ENCODE results near the gene ELL2.

Gene ELL2

GRCh38 chr5:95892784-95893354, 68.8 kb downstream of the ELL2 start:
- Histone ChIP-seq H3K4me3 (ENCODE audit: low read length in 2 of 2) (no peak overlapping the region), H3K18ac (ENCODE audit: low read length) (no peak overlapping the region), H3K9me3 (replicated peaks in 1 of 2; ENCODE audit: control insufficient read depth in 2 of 2, insufficient read depth in 1 of 2, low read depth in 1 of 2, low read length in 2 of 2) (no peaks in the 10 kb centered on the region), H3K9ac (ENCODE audit: low read depth, low read length, poor library complexity) (no peak overlapping the region), H4K8ac (ENCODE audit: low read depth, low read length) (no peak overlapping the region), H2BK15ac (ENCODE audit: low read length) (no peak overlapping the region), H3K4ac (ENCODE audit: low read length) (no peak overlapping the region), H2BK12ac (ENCODE audit: low read length) (no peak overlapping the region), H3K23ac (ENCODE audit: low read depth, low read length, poor library complexity) (no peak overlapping the region), H3K27me3 (ENCODE audit: control insufficient read depth in 3 of 3, insufficient read depth in 3 of 3, low read depth in 1 of 3, low read length in 3 of 3) (no peaks in the 10 kb centered on the region), H2AFZ (ENCODE audit: low read length) (no peak overlapping the region), H3K79me1 (ENCODE audit: low read depth, low read length) (no peaks in the 10 kb centered on the region), H3K14ac (ENCODE audit: low read length) (no peak overlapping the region), H2AK5ac (ENCODE audit: low read depth, low read length) (no peak overlapping the region), H2BK120ac (ENCODE audit: low read depth, low read length) (no peak overlapping the region), H4K91ac (ENCODE audit: low read depth, low read length, poor library complexity) (no peak overlapping the region), H3K4me1 (ENCODE audit: control insufficient read depth in 2 of 2, insufficient read depth in 1 of 2, low read depth in 1 of 2, low read length in 2 of 2) (peaks cover 12 to 26% of the 10 kb centered on the region in 2 donors), H3K36me3 (replicated peaks in 1 of 2; ENCODE audit: control insufficient read depth in 2 of 2, insufficient read depth in 2 of 2, low read length in 2 of 2) (peaks cover 0 to 2% of the 10 kb centered on the region in 2 donors), H3K27ac (replicated peaks; ENCODE audit: low read length) (no peak overlapping the region), H2BK5ac (ENCODE audit: low read length) (no peak overlapping the region), H3K4me2 (ENCODE audit: insufficient read depth, low read length, poor library complexity, severe bottlenecking) (no peak overlapping the region)
- no CpG with 5 or more reads among the region's 5 CpGs for WGBS, 2 donors (ENCODE audit: extremely low coverage in 2 of 2, insufficient read length in 2 of 2, insufficient replicate concordance in 1 of 2)
- DNase-seq (ENCODE audit: low spot score) = no peak

- Histone ChIP-seq H3K18ac (ENCODE audit: low read length) (no peak overlapping the region), H3K27me3 (ENCODE audit: control insufficient read depth in 3 of 3, insufficient read depth in 3 of 3, low read depth in 1 of 3, low read length in 3 of 3) (no peaks in the 10 kb centered on the region), H2AFZ (ENCODE audit: low read length) (no peak overlapping the region), H3K79me1 (ENCODE audit: low read depth, low read length) (no peaks in the 10 kb centered on the region), H2BK15ac (ENCODE audit: low read length) (no peak overlapping the region), H3K27ac (replicated peaks; ENCODE audit: low read length) (no peak overlapping the region), H4K91ac (ENCODE audit: low read depth, low read length, poor library complexity) (no peak overlapping the region), H3K9me3 (replicated peaks in 1 of 2; ENCODE audit: control insufficient read depth in 2 of 2, insufficient read depth in 1 of 2, low read depth in 1 of 2, low read length in 2 of 2) (no peaks in the 10 kb centered on the region), H3K4ac (ENCODE audit: low read length) (no peak overlapping the region), H3K9ac (ENCODE audit: low read depth, low read length, poor library complexity) (no peak overlapping the region), H2BK120ac (ENCODE audit: low read depth, low read length) (no peak overlapping the region), H2BK12ac (ENCODE audit: low read length) (no peak overlapping the region), H3K4me3 (ENCODE audit: low read length in 2 of 2) (no peak overlapping the region), H2AK5ac (ENCODE audit: low read depth, low read length) (no peak overlapping the region), H3K4me1 (ENCODE audit: control insufficient read depth in 2 of 2, insufficient read depth in 1 of 2, low read depth in 1 of 2, low read length in 2 of 2) (peaks cover 10 to 22% of the 10 kb centered on the region in 2 donors), H2BK5ac (ENCODE audit: low read length) (no peak overlapping the region), H3K23ac (ENCODE audit: low read depth, low read length, poor library complexity) (no peak overlapping the region), H4K8ac (ENCODE audit: low read depth, low read length) (no peak overlapping the region), H3K14ac (ENCODE audit: low read length) (no peak overlapping the region), H3K4me2 (ENCODE audit: insufficient read depth, low read length, poor library complexity, severe bottlenecking) (no peak overlapping the region), H3K36me3 (replicated peaks in 1 of 2; ENCODE audit: control insufficient read depth in 2 of 2, insufficient read depth in 2 of 2, low read length in 2 of 2) (peaks cover 0 to 2% of the 10 kb centered on the region in 2 donors)
- DNase-seq (ENCODE audit: low spot score) = no peak
- no CpG with 5 or more reads among the region's 2 CpGs for WGBS, 2 donors (ENCODE audit: extremely low coverage in 2 of 2, insufficient read length in 2 of 2, insufficient replicate concordance in 1 of 2)
These were observed 70.2 kb downstream of the ELL2 start for GRCh38 chr5:95891499-95891898.

DNA sequence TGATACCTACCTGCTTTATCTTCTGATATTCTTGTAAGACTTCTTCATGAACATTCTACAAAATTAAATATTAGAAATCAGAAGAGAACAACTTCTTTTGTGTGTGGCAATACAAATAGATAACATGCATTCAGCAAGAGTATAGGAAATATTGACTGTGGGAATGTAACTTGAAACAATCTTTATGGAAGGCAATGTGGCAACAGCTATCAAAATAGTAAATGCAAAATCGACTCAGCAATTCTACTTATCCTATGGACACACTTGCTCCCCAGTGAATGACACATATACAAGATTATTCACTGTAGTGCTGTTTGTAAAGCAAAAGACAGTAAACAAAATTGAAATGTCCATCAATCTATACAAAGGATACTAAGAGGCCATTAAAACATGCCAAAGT, 72.6 kb downstream of the ELL2 start:
- Histone ChIP-seq H3K14ac (ENCODE audit: low read length) (no peak overlapping the region), H3K36me3 (replicated peaks in 1 of 2; ENCODE audit: control insufficient read depth in 2 of 2, insufficient read depth in 2 of 2, low read length in 2 of 2) (peaks cover 0 to 2% of the 10 kb centered on the region in 2 donors), H3K79me1 (ENCODE audit: low read depth, low read length) (no peaks in the 10 kb centered on the region), H3K4me2 (ENCODE audit: insufficient read depth, low read length, poor library complexity, severe bottlenecking) (no peak overlapping the region), H3K18ac (ENCODE audit: low read length) (no peak overlapping the region), H3K4ac (ENCODE audit: low read length) (no peak overlapping the region), H2AK5ac (ENCODE audit: low read depth, low read length) (no peak overlapping the region), H3K9ac (ENCODE audit: low read depth, low read length, poor library complexity) (no peak overlapping the region), H3K4me3 (ENCODE audit: low read length in 2 of 2) (no peak overlapping the region), H2BK5ac (ENCODE audit: low read length) (no peak overlapping the region), H3K27me3 (ENCODE audit: control insufficient read depth in 3 of 3, insufficient read depth in 3 of 3, low read depth in 1 of 3, low read length in 3 of 3) (no peaks in the 10 kb centered on the region), H4K8ac (ENCODE audit: low read depth, low read length) (no peak overlapping the region), H3K9me3 (replicated peaks in 1 of 2; ENCODE audit: control insufficient read depth in 2 of 2, insufficient read depth in 1 of 2, low read depth in 1 of 2, low read length in 2 of 2) (no peaks in the 10 kb centered on the region), H3K4me1 (ENCODE audit: control insufficient read depth in 2 of 2, insufficient read depth in 1 of 2, low read depth in 1 of 2, low read length in 2 of 2) (peaks cover 0 to 3% of the 10 kb centered on the region in 2 donors), H2AFZ (ENCODE audit: low read length) (no peak overlapping the region), H3K23ac (ENCODE audit: low read depth, low read length, poor library complexity) (no peak overlapping the region), H2BK15ac (ENCODE audit: low read length) (no peak overlapping the region), H2BK12ac (ENCODE audit: low read length) (no peak overlapping the region), H2BK120ac (ENCODE audit: low read depth, low read length) (no peak overlapping the region), H4K91ac (ENCODE audit: low read depth, low read length, poor library complexity) (no peak overlapping the region), H3K27ac (replicated peaks; ENCODE audit: low read length) (no peak overlapping the region)
- WGBS, 2 donors (ENCODE audit: extremely low coverage in 2 of 2, insufficient read length in 2 of 2, insufficient replicate concordance in 1 of 2) = no CpG with 5 or more reads among the region's 1 CpG
- DNase-seq (ENCODE audit: low spot score) = no peak

DNA sequence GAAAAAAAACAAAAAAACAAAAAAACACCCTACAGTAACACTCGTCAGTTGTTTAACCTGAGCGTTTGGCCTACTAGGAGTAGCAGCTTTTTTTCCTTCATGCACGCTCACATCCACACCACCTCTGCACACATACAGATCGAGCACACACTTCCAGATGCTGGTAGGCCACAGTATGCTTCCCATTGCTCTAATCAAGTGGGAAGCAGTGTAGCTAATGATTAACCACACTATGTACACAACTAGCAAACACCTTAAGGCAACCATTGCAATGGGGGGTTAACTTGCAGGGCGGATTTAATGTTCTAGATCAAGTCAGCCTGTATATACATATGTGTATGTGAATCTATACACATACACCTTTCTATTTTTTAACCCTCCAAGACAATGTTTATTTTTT, 73.7 kb downstream of the ELL2 start:
- H3K27me3 ChIP-seq (ENCODE audit: control insufficient read depth in 3 of 3, insufficient read depth in 3 of 3, low read depth in 1 of 3, low read length in 3 of 3) = no peaks in the 10 kb centered on the region
- no peak overlapping the region for H3K4me2 ChIP-seq (ENCODE audit: insufficient read depth, low read length, poor library complexity, severe bottlenecking)
- H4K8ac ChIP-seq (ENCODE audit: low read depth, low read length) = no peak overlapping the region
- no peak overlapping the region for H2BK12ac ChIP-seq (ENCODE audit: low read length)
- no peak overlapping the region for H3K23ac ChIP-seq (ENCODE audit: low read depth, low read length, poor library complexity)
- H3K4me1 ChIP-seq (ENCODE audit: control insufficient read depth in 2 of 2, insufficient read depth in 1 of 2, low read depth in 1 of 2, low read length in 2 of 2) = peaks cover 0 to 3% of the 10 kb centered on the region in 2 donors
- no CpG with 5 or more reads among the region's 5 CpGs for WGBS, 2 donors (ENCODE audit: extremely low coverage in 2 of 2, insufficient read length in 2 of 2, insufficient replicate concordance in 1 of 2)
- H3K27ac ChIP-seq (replicated peaks; ENCODE audit: low read length) = no peak overlapping the region
- H2BK5ac ChIP-seq (ENCODE audit: low read length) = no peak overlapping the region
- no peak overlapping the region for H2BK15ac ChIP-seq (ENCODE audit: low read length)
- no peak overlapping the region for H4K91ac ChIP-seq (ENCODE audit: low read depth, low read length, poor library complexity)
- DNase-seq (ENCODE audit: low spot score) = no peak
- H3K18ac ChIP-seq (ENCODE audit: low read length) = no peak overlapping the region
- H2AK5ac ChIP-seq (ENCODE audit: low read depth, low read length) = no peak overlapping the region
- H3K4ac ChIP-seq (ENCODE audit: low read length) = no peak overlapping the region
- H3K36me3 ChIP-seq (replicated peaks in 1 of 2; ENCODE audit: control insufficient read depth in 2 of 2, insufficient read depth in 2 of 2, low read length in 2 of 2) = peaks cover 0 to 2% of the 10 kb centered on the region in 2 donors
- H2BK120ac ChIP-seq (ENCODE audit: low read depth, low read length) = no peak overlapping the region
- no peak overlapping the region for H2AFZ ChIP-seq (ENCODE audit: low read length)
- no peak overlapping the region for H3K9ac ChIP-seq (ENCODE audit: low read depth, low read length, poor library complexity)
- no peak overlapping the region for H3K4me3 ChIP-seq (ENCODE audit: low read length in 2 of 2)
- no peak overlapping the region for H3K14ac ChIP-seq (ENCODE audit: low read length)
- no peaks in the 10 kb centered on the region for H3K79me1 ChIP-seq (ENCODE audit: low read depth, low read length)
- H3K9me3 ChIP-seq (replicated peaks in 1 of 2; ENCODE audit: control insufficient read depth in 2 of 2, insufficient read depth in 1 of 2, low read depth in 1 of 2, low read length in 2 of 2) = no peaks in the 10 kb centered on the region
